Mucosa of stomach (tissue), 1 donor: Measurements from ENCODE around the gene CTXN3.

ENCODE experiments used
- H3K27me3 ChIP-seq: one replicate; pipeline ENCODE4 v1.7.0; 2013; ENCODE audit warnings: mild to moderate bottlenecking, low read length; ENCODE audit not compliant: control insufficient read depth, insufficient read depth
- H3K36me3 ChIP-seq: one replicate; pipeline ENCODE4 v1.7.0; 2013; ENCODE audit warnings: low read length; ENCODE audit not compliant: control insufficient read depth, insufficient read depth
- H3K4me1 ChIP-seq: one replicate; pipeline ENCODE4 v1.7.0; 2013; ENCODE audit warnings: mild to moderate bottlenecking, low read length; ENCODE audit not compliant: control insufficient read depth, insufficient read depth
- H3K4me3 ChIP-seq: one replicate; pipeline ENCODE4 v1.7.0; 2013; ENCODE audit warnings: low read length
- H3K9ac ChIP-seq: one replicate; pipeline ENCODE4 v1.7.0; 2013; ENCODE audit warnings: mild to moderate bottlenecking, low read length, moderate library complexity
- H3K9me3 ChIP-seq: one replicate; pipeline ENCODE4 v1.7.0; 2013; ENCODE audit warnings: mild to moderate bottlenecking, low read length, moderate library complexity; ENCODE audit not compliant: control insufficient read depth
- donor health status: Pancreatic carcinoma.

The CTXN3 gene

GRCh38 chr5:127649018-127649439 is at the start of gene CTXN3:
Gene CTXN3, plus strand, starts transcription at chr5:127649082. Its CDS starts 8,440 bp downstream, at chr5:127657522.
- no peak within 1 kb of the TSS for H3K4me3 ChIP-seq
- H3K9ac ChIP-seq: no peak within 1 kb of the TSS
- no peaks in the 10 kb centered on the region for H3K9me3 ChIP-seq
- H3K36me3 ChIP-seq: no peaks in the 10 kb centered on the region
- H3K4me1 ChIP-seq: no peaks in the 10 kb centered on the region
- H3K27me3 ChIP-seq: no peaks in the 10 kb centered on the region

GRCh38 chr5:127599320-127599719 is 49.6 kb upstream of the CTXN3 start:
- Histone ChIP-seq H3K4me3 (no peak overlapping the region), H3K9me3 (no peaks in the 10 kb centered on the region), H3K36me3 (no peaks in the 10 kb centered on the region), H3K4me1 (no peaks in the 10 kb centered on the region), H3K27me3 (no peaks in the 10 kb centered on the region), H3K9ac (no peak overlapping the region)

- no peaks in the 10 kb centered on the region for H3K27me3 ChIP-seq
- H3K4me3 ChIP-seq: no peak overlapping the region
- no peaks in the 10 kb centered on the region for H3K36me3 ChIP-seq
- no peaks in the 10 kb centered on the region for H3K9me3 ChIP-seq
- H3K9ac ChIP-seq: no peak overlapping the region
- H3K4me1 ChIP-seq: no peaks in the 10 kb centered on the region
Observed at GRCh38 chr5:127599847-127600246, 49.0 kb upstream of the CTXN3 start.

- no peaks in the 10 kb centered on the region for H3K36me3 ChIP-seq
- no peaks in the 10 kb centered on the region for H3K9me3 ChIP-seq
- no peak overlapping the region for H3K4me3 ChIP-seq
- no peak overlapping the region for H3K9ac ChIP-seq
- H3K4me1 ChIP-seq: no peaks in the 10 kb centered on the region
- no peaks in the 10 kb centered on the region for H3K27me3 ChIP-seq
Observed at GRCh38 chr5:127601111-127601510, 47.8 kb upstream of the CTXN3 start.

GRCh38 chr5:127601601-127602000 is 47.3 kb upstream of the CTXN3 start:
- no peaks in the 10 kb centered on the region for H3K36me3 ChIP-seq
- no peak overlapping the region for H3K4me3 ChIP-seq
- no peaks in the 10 kb centered on the region for H3K4me1 ChIP-seq
- H3K9ac ChIP-seq: no peak overlapping the region
- H3K27me3 ChIP-seq: no peaks in the 10 kb centered on the region
- H3K9me3 ChIP-seq: no peaks in the 10 kb centered on the region

GRCh38 chr5:127602481-127602880 is 46.4 kb upstream of the CTXN3 start:
- Histone ChIP-seq H3K9me3 (no peaks in the 10 kb centered on the region), H3K27me3 (no peaks in the 10 kb centered on the region), H3K4me1 (no peaks in the 10 kb centered on the region), H3K9ac (no peak overlapping the region), H3K36me3 (no peaks in the 10 kb centered on the region), H3K4me3 (no peak overlapping the region)

- Histone ChIP-seq H3K4me3 (no peak overlapping the region), H3K36me3 (no peaks in the 10 kb centered on the region), H3K27me3 (no peaks in the 10 kb centered on the region), H3K9ac (no peak overlapping the region), H3K4me1 (no peaks in the 10 kb centered on the region), H3K9me3 (no peaks in the 10 kb centered on the region)
Observed at GRCh38 chr5:127602896-127603844, 45.7 kb upstream of the CTXN3 start.

- no peak overlapping the region for H3K4me3 ChIP-seq
- H3K36me3 ChIP-seq: no peaks in the 10 kb centered on the region
- no peaks in the 10 kb centered on the region for H3K9me3 ChIP-seq
- no peaks in the 10 kb centered on the region for H3K4me1 ChIP-seq
- H3K27me3 ChIP-seq: no peaks in the 10 kb centered on the region
- H3K9ac ChIP-seq: no peak overlapping the region
Observed at GRCh38 chr5:127608077-127608660, 40.7 kb upstream of the CTXN3 start.

GRCh38 chr5:127609011-127609410 is 39.9 kb upstream of the CTXN3 start:
- no peaks in the 10 kb centered on the region for H3K4me1 ChIP-seq
- H3K4me3 ChIP-seq: no peak overlapping the region
- H3K9me3 ChIP-seq: no peaks in the 10 kb centered on the region
- no peaks in the 10 kb centered on the region for H3K36me3 ChIP-seq
- no peak overlapping the region for H3K9ac ChIP-seq
- no peaks in the 10 kb centered on the region for H3K27me3 ChIP-seq

GRCh38 chr5:127609957-127610356 is 38.9 kb upstream of the CTXN3 start:
- Histone ChIP-seq H3K4me1 (no peaks in the 10 kb centered on the region), H3K9ac (no peak overlapping the region), H3K36me3 (no peaks in the 10 kb centered on the region), H3K9me3 (no peaks in the 10 kb centered on the region), H3K4me3 (no peak overlapping the region), H3K27me3 (no peaks in the 10 kb centered on the region)

- H3K36me3 ChIP-seq: no peaks in the 10 kb centered on the region
- H3K27me3 ChIP-seq: no peaks in the 10 kb centered on the region
- no peak overlapping the region for H3K4me3 ChIP-seq
- H3K9ac ChIP-seq: no peak overlapping the region
- no peaks in the 10 kb centered on the region for H3K4me1 ChIP-seq
- H3K9me3 ChIP-seq: no peaks in the 10 kb centered on the region
Observed at GRCh38 chr5:127612441-127613141, 36.3 kb upstream of the CTXN3 start.

GRCh38 chr5:127615916-127616315 is 33.0 kb upstream of the CTXN3 start:
- no peaks in the 10 kb centered on the region for H3K27me3 ChIP-seq
- H3K9me3 ChIP-seq: no peaks in the 10 kb centered on the region
- no peak overlapping the region for H3K4me3 ChIP-seq
- no peak overlapping the region for H3K9ac ChIP-seq
- H3K36me3 ChIP-seq: no peaks in the 10 kb centered on the region
- no peaks in the 10 kb centered on the region for H3K4me1 ChIP-seq
